Testis (tissue), 2 donors: Measurements from ENCODE around the gene INPP5A.

Source experiments
- POLR2A ChIP-seq: fragments of 450-650 bp; IDR thresholded peaks from one replicate; pipeline ENCODE4 v1.6.1; 2017; ENCODE audit warnings: antibody characterized with exemption, mild to moderate bottlenecking, moderate library complexity
- TF ChIP-seq, protein P1 (sequence below), 3 experiments: fragments of 450-650 bp in 2 of 3; fragments of 200-600 bp in 1 of 3; sonication (generic) in 1 of 3; IDR thresholded peaks; one replicate each; pipeline ENCODE4 v1.5.1; 2016 to 2019; ENCODE audit warnings: antibody characterized with exemption in 3 of 3, mild to moderate bottlenecking in 2 of 3, moderate library complexity in 1 of 3

DNA sequence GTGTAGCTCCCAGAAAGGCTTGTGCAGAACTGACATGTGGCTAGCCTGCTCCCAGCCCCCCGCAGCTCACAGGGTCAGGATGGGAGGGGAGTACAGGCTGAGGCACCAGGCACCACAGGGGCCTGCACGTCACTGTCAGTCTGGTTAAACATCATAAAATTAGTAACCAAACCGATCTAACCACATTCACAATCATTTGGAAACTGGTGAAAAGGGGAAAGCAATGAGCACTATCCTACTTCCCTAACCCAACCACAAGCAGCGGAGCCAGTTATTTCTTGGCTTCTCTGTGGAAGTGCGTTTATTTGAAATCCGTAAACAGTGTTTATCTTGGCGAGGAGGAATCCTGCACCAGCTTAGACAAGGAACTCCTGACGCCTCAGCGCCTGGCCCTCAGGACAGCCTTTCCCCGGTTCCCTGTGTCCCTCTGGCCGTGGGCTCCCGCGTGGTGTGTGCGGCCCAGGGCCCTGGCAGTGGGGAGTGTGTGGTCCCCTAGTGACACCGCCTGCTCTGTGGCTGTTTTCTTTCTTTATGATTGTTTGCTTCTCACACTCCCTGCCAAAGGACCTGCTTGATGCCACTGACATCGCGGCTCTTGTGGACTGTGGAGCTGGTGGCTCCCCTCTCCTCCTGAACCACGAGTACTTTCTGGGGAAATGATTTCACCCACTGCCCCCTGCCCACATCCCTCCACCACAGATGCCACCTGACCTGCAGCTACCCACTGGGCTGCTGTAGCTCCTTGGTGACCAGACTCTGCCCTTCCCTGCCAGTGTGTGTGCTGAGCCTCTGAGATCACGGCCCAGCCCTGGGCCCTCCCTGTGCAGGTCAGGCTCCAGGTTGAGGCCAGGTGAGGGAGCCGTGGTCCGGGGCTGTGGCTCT lies 38.0 kb downstream of the INPP5A start:
- TF ChIP-seq, protein P1, sequence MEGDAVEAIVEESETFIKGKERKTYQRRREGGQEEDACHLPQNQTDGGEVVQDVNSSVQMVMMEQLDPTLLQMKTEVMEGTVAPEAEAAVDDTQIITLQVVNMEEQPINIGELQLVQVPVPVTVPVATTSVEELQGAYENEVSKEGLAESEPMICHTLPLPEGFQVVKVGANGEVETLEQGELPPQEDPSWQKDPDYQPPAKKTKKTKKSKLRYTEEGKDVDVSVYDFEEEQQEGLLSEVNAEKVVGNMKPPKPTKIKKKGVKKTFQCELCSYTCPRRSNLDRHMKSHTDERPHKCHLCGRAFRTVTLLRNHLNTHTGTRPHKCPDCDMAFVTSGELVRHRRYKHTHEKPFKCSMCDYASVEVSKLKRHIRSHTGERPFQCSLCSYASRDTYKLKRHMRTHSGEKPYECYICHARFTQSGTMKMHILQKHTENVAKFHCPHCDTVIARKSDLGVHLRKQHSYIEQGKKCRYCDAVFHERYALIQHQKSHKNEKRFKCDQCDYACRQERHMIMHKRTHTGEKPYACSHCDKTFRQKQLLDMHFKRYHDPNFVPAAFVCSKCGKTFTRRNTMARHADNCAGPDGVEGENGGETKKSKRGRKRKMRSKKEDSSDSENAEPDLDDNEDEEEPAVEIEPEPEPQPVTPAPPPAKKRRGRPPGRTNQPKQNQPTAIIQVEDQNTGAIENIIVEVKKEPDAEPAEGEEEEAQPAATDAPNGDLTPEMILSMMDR (IDR thresholded peaks at IDR 0.05): no peak
- no peak for TF ChIP-seq POLR2A
